HEK293 (cell line): Measurements from ENCODE around the gene ACVR2B.

Source experiments
- CTCF ChIA-PET: fragments of 350-600 bp; formaldehyde crosslinking; extraction: SDS; loops from one replicate; lab custom pipeline; 2021; ENCODE audit warnings: antibody characterized with exemption; lab: Yijun Ruan, JAX
- POLR2A ChIA-PET: fragments of 300-600 bp; formaldehyde crosslinking; extraction: SDS; loops from one replicate; lab custom pipeline; 2020; ENCODE audit warnings: antibody characterized with exemption, inconsistent platforms; lab: Yijun Ruan, JAX
- H3K27ac ChIP-seq: fragments of 200-500 bp; sonication (Bioruptor generic); 2 replicates; pipeline ENCODE4 v1.5.1; 2014; ENCODE audit warnings: low read depth, low read length, control low read depth, inconsistent platforms; ENCODE audit errors: extremely low read depth
- H3K36me3 ChIP-seq, 2 experiments: fragments of 200-500 bp in 1 of 2; sonication (Bioruptor generic) in 1 of 2; 1 replicate in 1 of 2; 2 replicates in 1 of 2; pipeline ENCODE4 v1.5.1; 2014 to 2017; ENCODE audit warnings: inconsistent platforms in 2 of 2, low read length in 2 of 2; ENCODE audit not compliant: control insufficient read depth in 2 of 2, insufficient read depth in 1 of 2
- H3K4me1 ChIP-seq: fragments of 200-500 bp; sonication (Bioruptor generic); 2 replicates; pipeline ENCODE4 v1.5.1; 2014; ENCODE audit warnings: mild to moderate bottlenecking, low read length, inconsistent platforms; ENCODE audit not compliant: control insufficient read depth, insufficient read depth
- H3K4me3 ChIP-seq: 2 replicates; pipeline ENCODE4 v1.5.1; 2011; ENCODE audit warnings: low read depth, mild to moderate bottlenecking, control low read depth, low read length, moderate library complexity
- H3K9me3 ChIP-seq: fragments of 200-500 bp; sonication (Bioruptor generic); 2 replicates; pipeline ENCODE4 v1.5.1; 2014; ENCODE audit warnings: low read depth, low read length, inconsistent platforms; ENCODE audit not compliant: control insufficient read depth, insufficient read depth
- GFI1B ChIP-seq: fragments of 450-650 bp; formaldehyde crosslinking; IDR thresholded peaks from 2 replicates; pipeline ENCODE4 v1.5.1; 2016; ENCODE audit warnings: missing biosample characterization, missing genetic modification characterization
- SP2 ChIP-seq: fragments of 450-650 bp; formaldehyde crosslinking; IDR thresholded peaks from 2 replicates; pipeline ENCODE4 v1.5.1; 2016; ENCODE audit warnings: missing biosample characterization, missing genetic modification characterization
- ZEB2 ChIP-seq: fragments of 450-650 bp; formaldehyde crosslinking; IDR thresholded peaks from 2 replicates; pipeline ENCODE4 v1.5.1; 2016; ENCODE audit warnings: missing biosample characterization, missing genetic modification characterization
- ZNF10 ChIP-seq: fragments of 450-650 bp; formaldehyde crosslinking; IDR thresholded peaks from 2 replicates; pipeline ENCODE4 v1.5.1; 2017; ENCODE audit warnings: missing biosample characterization, missing genetic modification characterization
- ZNF121 ChIP-seq: fragments of 450-650 bp; formaldehyde crosslinking; IDR thresholded peaks from 2 replicates; pipeline ENCODE4 v1.5.1; 2016; ENCODE audit warnings: missing biosample characterization, missing genetic modification characterization
- ZNF140 ChIP-seq: fragments of 450-650 bp; formaldehyde crosslinking; IDR thresholded peaks from 2 replicates; pipeline ENCODE4 v1.5.1; 2016; ENCODE audit warnings: missing biosample characterization, missing genetic modification characterization
- ZNF19 ChIP-seq: fragments of 450-650 bp; formaldehyde crosslinking; IDR thresholded peaks from 2 replicates; pipeline ENCODE4; 2016; ENCODE audit warnings: missing biosample characterization, missing genetic modification characterization, low read depth
- ZNF211 ChIP-seq: fragments of 450-650 bp; formaldehyde crosslinking; IDR thresholded peaks from 2 replicates; pipeline ENCODE4 v1.5.1; 2016; ENCODE audit warnings: low read depth, missing biosample characterization, missing genetic modification characterization
- ZNF214 ChIP-seq: fragments of 450-650 bp; formaldehyde crosslinking; IDR thresholded peaks from 2 replicates; pipeline ENCODE4 v1.5.1; 2017; ENCODE audit warnings: missing biosample characterization, mild to moderate bottlenecking, missing genetic modification characterization, borderline replicate concordance
- ZNF221 ChIP-seq: fragments of 450-650 bp; formaldehyde crosslinking; IDR thresholded peaks from 2 replicates; pipeline ENCODE4 v1.5.1; 2017; ENCODE audit warnings: missing biosample characterization, missing genetic modification characterization, borderline replicate concordance
- ZNF248 ChIP-seq: fragments of 450-650 bp; formaldehyde crosslinking; IDR thresholded peaks from 2 replicates; pipeline ENCODE4 v1.5.1; 2017; ENCODE audit warnings: missing biosample characterization, missing genetic modification characterization
- ZNF335 ChIP-seq: fragments of 450-650 bp; formaldehyde crosslinking; conservative IDR thresholded peaks from 2 replicates; pipeline ENCODE4 v1.5.1; 2016; ENCODE audit warnings: missing biosample characterization, missing genetic modification characterization
- ZNF366 ChIP-seq: fragments of 450-650 bp; formaldehyde crosslinking; conservative IDR thresholded peaks from 2 replicates; pipeline ENCODE4 v1.5.1; 2016; ENCODE audit warnings: missing biosample characterization, missing genetic modification characterization
- ZNF423 ChIP-seq: fragments of 450-650 bp; formaldehyde crosslinking; IDR thresholded peaks from 2 replicates; pipeline ENCODE4 v1.5.1; 2016; ENCODE audit warnings: missing biosample characterization, missing genetic modification characterization
- ZNF549 ChIP-seq: fragments of 450-650 bp; IDR thresholded peaks from 2 replicates; pipeline ENCODE4 v1.5.1; 2018; ENCODE audit warnings: missing biosample characterization, missing genetic modification characterization, mild to moderate bottlenecking, inconsistent platforms, moderate library complexity
- ZNF555 ChIP-seq: fragments of 450-650 bp; formaldehyde crosslinking; conservative IDR thresholded peaks from 2 replicates; pipeline ENCODE4 v1.5.1; 2017; ENCODE audit warnings: missing biosample characterization, mild to moderate bottlenecking, missing genetic modification characterization, inconsistent platforms
- ZNF585B ChIP-seq: fragments of 450-650 bp; formaldehyde crosslinking; IDR thresholded peaks from 2 replicates; pipeline ENCODE4 v1.5.1; 2016; ENCODE audit warnings: missing biosample characterization, missing genetic modification characterization
- ZNF623 ChIP-seq: fragments of 450-650 bp; formaldehyde crosslinking; IDR thresholded peaks from 2 replicates; pipeline ENCODE4 v1.5.1; 2016; ENCODE audit warnings: missing biosample characterization, missing genetic modification characterization
- ZNF624 ChIP-seq: fragments of 450-650 bp; formaldehyde crosslinking; IDR thresholded peaks from 2 replicates; pipeline ENCODE4 v1.5.1; 2017; ENCODE audit warnings: missing biosample characterization, missing genetic modification characterization
- ZNF670 ChIP-seq: fragments of 450-650 bp; formaldehyde crosslinking; IDR thresholded peaks from 2 replicates; pipeline ENCODE4 v1.5.1; 2016; ENCODE audit warnings: missing biosample characterization, missing genetic modification characterization, low read depth
- TF ChIP-seq, protein P1 (sequence below): IDR thresholded peaks from 2 replicates; pipeline ENCODE4 v1.6.1; 2011; ENCODE audit warnings: mild to moderate bottlenecking, low read depth, low read length, borderline replicate concordance
- TF ChIP-seq, protein P2 (sequence below): fragments of 450-650 bp; formaldehyde crosslinking; IDR thresholded peaks from 2 replicates; pipeline ENCODE4; 2016; ENCODE audit warnings: missing biosample characterization, missing genetic modification characterization
- TF ChIP-seq, protein P3 (sequence below): fragments of 450-650 bp; formaldehyde crosslinking; IDR thresholded peaks from 2 replicates; pipeline ENCODE4 v1.5.1; 2016; ENCODE audit warnings: missing biosample characterization, missing genetic modification characterization
- TF ChIP-seq, protein P4 (sequence below): fragments of 450-650 bp; formaldehyde crosslinking; IDR thresholded peaks from 2 replicates; pipeline ENCODE4 v1.5.1; 2016; ENCODE audit warnings: missing biosample characterization, missing genetic modification characterization
- TF ChIP-seq, protein P5 (sequence below): fragments of 450-650 bp; formaldehyde crosslinking; IDR thresholded peaks from 2 replicates; pipeline ENCODE4 v1.5.1; 2016; ENCODE audit warnings: missing biosample characterization, missing genetic modification characterization

Gene ACVR2B

DNA sequence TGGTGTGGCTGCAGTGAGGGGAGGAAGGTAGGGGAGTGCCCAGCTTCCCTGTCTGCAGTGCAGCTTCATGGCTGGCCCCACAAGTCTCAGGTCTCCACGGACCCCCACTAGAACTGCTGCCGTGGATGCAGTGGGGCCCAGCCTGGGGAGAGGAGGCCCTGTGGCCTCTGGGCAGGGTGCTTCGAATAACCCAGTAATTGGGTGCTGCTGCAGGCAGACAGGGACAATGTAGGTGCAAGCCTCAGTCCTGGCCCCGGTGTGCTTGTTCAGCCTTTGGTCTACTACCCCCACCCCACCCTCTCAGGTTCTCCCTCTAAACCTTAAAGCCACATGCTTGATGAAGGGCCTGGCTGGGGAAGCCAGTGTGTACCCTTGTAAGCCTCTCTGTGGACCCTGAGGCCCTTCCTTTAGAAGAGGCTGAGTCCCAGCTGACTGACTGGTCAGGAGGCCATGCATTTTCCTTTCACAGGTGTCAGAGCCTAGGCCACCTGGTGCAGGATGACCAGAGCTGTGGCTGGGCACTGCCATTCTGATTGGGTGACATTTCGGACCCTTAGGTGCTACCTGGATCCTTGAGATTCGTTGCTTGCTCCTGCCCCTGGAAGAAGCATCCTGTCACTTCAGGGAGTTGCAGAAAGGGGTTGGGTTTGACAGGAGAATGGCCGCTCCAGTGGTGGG, 21.4 kb downstream of the ACVR2B start (continued):
- TF ChIP-seq, protein P1, sequence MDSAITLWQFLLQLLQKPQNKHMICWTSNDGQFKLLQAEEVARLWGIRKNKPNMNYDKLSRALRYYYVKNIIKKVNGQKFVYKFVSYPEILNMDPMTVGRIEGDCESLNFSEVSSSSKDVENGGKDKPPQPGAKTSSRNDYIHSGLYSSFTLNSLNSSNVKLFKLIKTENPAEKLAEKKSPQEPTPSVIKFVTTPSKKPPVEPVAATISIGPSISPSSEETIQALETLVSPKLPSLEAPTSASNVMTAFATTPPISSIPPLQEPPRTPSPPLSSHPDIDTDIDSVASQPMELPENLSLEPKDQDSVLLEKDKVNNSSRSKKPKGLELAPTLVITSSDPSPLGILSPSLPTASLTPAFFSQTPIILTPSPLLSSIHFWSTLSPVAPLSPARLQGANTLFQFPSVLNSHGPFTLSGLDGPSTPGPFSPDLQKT = no peak
- TF ChIP-seq ZNF585B (tag by site-specific recombination) (no peak), ZNF19 (tag by site-specific recombination) (no peak), SP2 (tag by site-specific recombination) (no peak)
- TF ChIP-seq, protein P2, sequence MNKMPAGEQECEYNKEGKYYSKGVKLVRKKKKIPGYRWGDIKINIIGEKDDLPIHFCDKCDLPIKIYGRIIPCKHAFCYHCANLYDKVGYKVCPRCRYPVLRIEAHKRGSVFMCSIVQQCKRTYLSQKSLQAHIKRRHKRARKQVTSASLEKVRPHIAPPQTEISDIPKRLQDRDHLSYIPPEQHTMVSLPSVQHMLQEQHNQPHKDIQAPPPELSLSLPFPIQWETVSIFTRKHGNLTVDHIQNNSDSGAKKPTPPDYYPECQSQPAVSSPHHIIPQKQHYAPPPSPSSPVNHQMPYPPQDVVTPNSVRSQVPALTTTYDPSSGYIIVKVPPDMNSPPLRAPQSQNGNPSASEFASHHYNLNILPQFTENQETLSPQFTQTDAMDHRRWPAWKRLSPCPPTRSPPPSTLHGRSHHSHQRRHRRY (tag by site-specific recombination) = no peak

DNA sequence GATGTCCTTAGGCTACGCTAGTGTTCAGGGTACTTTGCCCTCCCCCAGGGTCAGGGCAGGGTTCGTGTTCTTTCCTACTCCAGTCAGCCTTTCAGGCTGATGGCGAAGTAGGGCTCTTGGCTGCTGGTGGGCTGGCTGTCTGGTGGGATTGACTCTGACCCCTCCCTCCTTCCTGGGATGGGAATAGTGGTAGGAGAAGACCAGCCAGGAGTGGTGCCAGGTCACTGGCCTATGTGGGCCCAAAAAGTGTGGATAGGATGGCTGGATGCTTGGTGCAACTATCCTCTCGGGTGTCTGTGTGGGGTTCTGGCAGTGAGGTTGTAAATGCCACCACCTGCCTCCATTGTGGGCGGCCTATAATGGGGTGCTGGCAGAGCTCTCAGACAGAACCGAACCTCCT, 22.0 kb downstream of the ACVR2B start:
- CTCF ChIA-PET = no interaction called here
- TF ChIP-seq ZNF423 (tag by site-specific recombination) = no peak
- POLR2A ChIA-PET = interaction anchor here (0.6 kb wide), 1 partner anchor 469 kb away, joined by 4 read pairs; no protein-coding TSS in a partner anchor
- peaks cover 2% of the 10 kb centered on the region; the same call in 1 of the 2 replicates for H3K4me1 ChIP-seq
- no peak overlapping the region for H3K27ac ChIP-seq
- no peak overlapping the region for H3K4me3 ChIP-seq
- H3K9me3 ChIP-seq = no peaks in the 10 kb centered on the region
- peaks cover 0 to 36% of the 10 kb centered on the region in 2 experiments; a peak in 1 of 3 replicates for H3K36me3 ChIP-seq

DNA sequence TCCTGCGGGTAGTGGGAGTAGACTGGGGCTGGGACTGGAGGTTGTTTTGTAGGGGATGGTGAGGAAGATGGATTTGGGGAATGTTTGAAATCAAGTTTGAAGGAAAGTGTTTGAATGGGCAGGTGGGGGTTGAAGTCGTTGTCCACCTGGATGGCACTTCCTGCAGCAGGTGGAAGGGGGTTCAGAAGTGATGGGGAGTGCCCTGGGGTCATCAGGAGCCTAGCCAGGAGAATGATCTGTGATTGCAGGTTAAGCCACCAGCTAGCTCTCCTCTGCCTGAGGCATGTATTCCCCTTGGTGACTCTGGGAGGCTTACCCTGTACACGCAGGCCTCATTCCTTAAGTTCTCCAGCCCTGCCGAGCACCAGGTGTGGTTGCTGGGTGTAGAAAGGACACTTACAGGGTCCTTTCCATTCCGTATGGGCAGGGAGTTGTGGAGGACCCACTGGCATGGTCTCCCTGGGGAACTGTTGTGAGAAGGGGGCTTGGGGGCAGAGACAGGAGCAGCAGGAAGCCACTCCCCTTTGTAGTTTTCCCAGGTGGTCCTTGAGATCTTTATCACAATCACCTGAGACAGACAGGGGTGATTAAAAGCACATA, 22.6 kb downstream of the ACVR2B start:
- peaks cover 2% of the 10 kb centered on the region; the same call in 1 of the 2 replicates for H3K4me1 ChIP-seq
- TF ChIP-seq ZNF248 (tag by site-specific recombination) = no peak
- TF ChIP-seq GFI1B = no peak
- no peak for TF ChIP-seq ZNF670 (tag by site-specific recombination)
- no peak for TF ChIP-seq ZEB2 (tag by site-specific recombination)
- no peak for TF ChIP-seq ZNF121 (tag by site-specific recombination)
- TF ChIP-seq ZNF221 (tag by site-specific recombination) = no peak
- no peak for TF ChIP-seq ZNF335 (tag by site-specific recombination)
- TF ChIP-seq ZNF214 = no peak
- TF ChIP-seq ZNF140 (tag by site-specific recombination) = no peak
- TF ChIP-seq ZNF211 (tag by site-specific recombination) = no peak
- no peak for TF ChIP-seq ZNF549 (tag by site-specific recombination)
- TF ChIP-seq, protein P3, sequence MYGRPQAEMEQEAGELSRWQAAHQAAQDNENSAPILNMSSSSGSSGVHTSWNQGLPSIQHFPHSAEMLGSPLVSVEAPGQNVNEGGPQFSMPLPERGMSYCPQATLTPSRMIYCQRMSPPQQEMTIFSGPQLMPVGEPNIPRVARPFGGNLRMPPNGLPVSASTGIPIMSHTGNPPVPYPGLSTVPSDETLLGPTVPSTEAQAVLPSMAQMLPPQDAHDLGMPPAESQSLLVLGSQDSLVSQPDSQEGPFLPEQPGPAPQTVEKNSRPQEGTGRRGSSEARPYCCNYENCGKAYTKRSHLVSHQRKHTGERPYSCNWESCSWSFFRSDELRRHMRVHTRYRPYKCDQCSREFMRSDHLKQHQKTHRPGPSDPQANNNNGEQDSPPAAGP (tag by site-specific recombination) = no peak
- no peak for TF ChIP-seq ZNF555 (tag by site-specific recombination)
- no peak for TF ChIP-seq ZNF624 (tag by site-specific recombination)
- TF ChIP-seq, protein P4, sequence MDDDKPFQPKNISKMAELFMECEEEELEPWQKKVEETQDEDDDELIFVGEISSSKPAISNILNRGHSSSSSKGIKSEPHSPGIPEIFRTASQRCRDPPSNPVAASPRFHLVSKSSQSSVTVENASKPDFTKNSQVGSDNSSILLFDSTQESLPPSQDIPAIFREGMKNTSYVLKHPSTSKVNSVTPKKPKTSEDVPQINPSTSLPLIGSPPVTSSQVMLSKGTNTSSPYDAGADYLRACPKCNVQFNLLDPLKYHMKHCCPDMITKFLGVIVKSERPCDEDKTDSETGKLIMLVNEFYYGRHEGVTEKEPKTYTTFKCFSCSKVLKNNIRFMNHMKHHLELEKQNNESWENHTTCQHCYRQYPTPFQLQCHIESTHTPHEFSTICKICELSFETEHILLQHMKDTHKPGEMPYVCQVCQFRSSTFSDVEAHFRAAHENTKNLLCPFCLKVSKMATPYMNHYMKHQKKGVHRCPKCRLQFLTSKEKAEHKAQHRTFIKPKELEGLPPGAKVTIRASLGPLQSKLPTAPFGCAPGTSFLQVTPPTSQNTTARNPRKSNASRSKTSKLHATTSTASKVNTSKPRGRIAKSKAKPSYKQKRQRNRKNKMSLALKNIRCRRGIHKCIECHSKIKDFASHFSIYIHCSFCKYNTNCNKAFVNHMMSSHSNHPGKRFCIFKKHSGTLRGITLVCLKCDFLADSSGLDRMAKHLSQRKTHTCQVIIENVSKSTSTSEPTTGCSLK = no peak
- TF ChIP-seq ZNF10 = no peak
- TF ChIP-seq, protein P5, sequence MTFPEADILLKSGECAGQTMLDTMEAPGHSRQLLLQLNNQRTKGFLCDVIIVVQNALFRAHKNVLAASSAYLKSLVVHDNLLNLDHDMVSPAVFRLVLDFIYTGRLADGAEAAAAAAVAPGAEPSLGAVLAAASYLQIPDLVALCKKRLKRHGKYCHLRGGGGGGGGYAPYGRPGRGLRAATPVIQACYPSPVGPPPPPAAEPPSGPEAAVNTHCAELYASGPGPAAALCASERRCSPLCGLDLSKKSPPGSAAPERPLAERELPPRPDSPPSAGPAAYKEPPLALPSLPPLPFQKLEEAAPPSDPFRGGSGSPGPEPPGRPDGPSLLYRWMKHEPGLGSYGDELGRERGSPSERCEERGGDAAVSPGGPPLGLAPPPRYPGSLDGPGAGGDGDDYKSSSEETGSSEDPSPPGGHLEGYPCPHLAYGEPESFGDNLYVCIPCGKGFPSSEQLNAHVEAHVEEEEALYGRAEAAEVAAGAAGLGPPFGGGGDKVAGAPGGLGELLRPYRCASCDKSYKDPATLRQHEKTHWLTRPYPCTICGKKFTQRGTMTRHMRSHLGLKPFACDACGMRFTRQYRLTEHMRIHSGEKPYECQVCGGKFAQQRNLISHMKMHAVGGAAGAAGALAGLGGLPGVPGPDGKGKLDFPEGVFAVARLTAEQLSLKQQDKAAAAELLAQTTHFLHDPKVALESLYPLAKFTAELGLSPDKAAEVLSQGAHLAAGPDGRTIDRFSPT (tag by site-specific recombination) = no peak
- TF ChIP-seq ZNF366 (tag by site-specific recombination) = no peak
- TF ChIP-seq ZNF623 (tag by site-specific recombination) = no peak
- TF ChIP-seq, all 188 proteins: peak for 0
- Histone ChIP-seq H3K9me3 (no peaks in the 10 kb centered on the region), H3K27ac (no peak overlapping the region), H3K36me3 (peaks cover 0 to 42% of the 10 kb centered on the region in 2 experiments; a peak in 1 of 3 replicates), H3K4me3 (no peak overlapping the region)
- CTCF ChIA-PET = no interaction called here
- POLR2A ChIA-PET = interaction anchor here (0.6 kb wide), 1 partner anchor 469 kb away, joined by 4 read pairs; no protein-coding TSS in a partner anchor
